Ureter (tissue), 1 donor: ENCODE data around the gene PARM1. TPM values are rescaled to one million over a fixed set of nuclear protein-coding genes. Genes with fewer than 3 reads are reported as not detected.

Source experiments
- DNase-seq: peaks from one replicate; pipeline ENCODE4 v3.0.0-alpha.2; 2020; ENCODE audit warnings: low spot score
- total RNA-seq: library from RNA; stranded (reverse); gene quantifications from one replicate; pipeline ENCODE4 v1.2.4, GENCODE V29; 2023
- donor health status: DM: yes; HTN: yes; CAD: no.

PARM1 gene
- total RNA-seq, 1 donor from 2014 or later, result 134 TPM

GRCh38 chr4:74942251-74942917 is 9.5 kb downstream of the PARM1 start:
- no peak for DNase-seq

DNA sequence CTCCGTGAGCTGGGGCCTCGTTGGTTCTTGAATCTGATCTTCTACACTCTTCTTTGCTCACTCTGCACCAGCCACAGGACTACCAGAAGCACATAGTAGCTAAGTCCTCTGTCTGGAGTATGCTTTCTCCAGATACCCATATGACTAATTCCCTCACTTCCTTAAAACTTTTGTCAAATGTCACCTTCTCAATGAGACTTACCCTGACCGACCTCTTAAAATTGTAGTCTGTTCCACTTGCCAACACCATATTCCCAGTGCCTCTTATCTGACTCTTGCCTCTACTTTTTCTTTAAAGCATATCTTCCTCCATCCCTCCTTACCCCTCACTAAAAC is 10.0 kb downstream of the PARM1 start:
- no peak for DNase-seq

DNA sequence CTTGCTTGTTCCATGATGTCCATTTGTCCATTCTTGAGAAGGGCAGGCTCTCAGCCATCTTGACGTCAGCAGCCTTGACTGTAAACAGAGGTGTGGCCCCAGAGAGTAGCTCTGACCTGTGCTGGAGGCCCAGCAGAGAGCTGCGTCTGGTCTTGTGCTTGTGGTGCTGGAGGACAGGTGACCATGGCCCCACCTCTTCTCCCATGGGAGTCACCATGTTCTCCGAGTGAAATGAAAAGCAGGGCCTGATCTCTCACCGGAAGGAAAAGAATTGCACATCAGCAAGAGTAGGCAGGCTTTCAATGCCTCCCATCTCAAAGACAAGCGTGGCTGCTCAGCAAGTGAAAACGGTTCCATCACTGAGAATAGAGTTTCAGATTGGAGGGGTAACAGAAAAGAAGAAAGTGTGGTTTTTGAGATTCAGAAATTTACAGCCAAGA is 11.5 kb downstream of the PARM1 start:
- DNase-seq, result no peak

- no peak for DNase-seq
Observed at GRCh38 chr4:74946196-74946595, 13.3 kb downstream of the PARM1 start.

DNA sequence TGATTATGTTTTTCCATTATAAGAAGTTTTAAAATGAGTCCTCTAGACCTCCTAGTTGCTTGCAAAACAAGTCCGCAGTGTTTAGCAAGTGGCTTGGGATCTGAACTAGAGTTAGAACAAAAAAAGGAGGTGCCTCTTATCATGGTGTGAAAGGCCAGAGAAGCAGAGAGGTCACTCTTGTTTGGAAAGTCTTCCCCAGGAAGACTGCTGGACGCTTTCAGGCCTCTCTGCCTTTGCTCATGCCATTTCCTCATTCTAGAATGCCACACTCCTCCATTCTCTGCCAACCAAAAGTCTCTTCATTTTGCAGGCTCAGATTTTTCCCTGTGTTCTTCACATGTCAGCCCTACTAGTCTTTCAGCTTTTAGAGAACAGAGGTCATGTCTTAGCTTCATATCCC is 14.9 kb downstream of the PARM1 start:
- no peak for DNase-seq

DNA sequence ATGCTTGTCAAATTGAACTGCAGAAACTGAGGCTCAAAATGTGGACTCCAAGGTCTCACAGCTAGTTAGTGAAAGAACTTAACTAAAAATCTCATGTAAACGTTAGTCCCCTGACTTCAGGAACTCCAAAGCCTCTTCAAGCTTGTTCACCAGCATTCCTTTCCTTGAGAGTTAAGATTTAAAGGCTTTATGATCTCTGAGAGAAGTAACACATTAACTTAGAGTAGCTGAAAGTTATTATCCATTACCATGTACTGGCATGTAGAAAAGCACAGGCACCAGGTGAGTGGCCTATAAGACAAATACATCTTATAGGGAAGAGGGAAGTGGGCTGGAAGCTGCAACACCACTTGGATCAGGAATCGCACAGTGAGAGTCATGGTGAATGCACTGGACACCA is 15.3 kb downstream of the PARM1 start:
- DNase-seq, result no peak

DNA sequence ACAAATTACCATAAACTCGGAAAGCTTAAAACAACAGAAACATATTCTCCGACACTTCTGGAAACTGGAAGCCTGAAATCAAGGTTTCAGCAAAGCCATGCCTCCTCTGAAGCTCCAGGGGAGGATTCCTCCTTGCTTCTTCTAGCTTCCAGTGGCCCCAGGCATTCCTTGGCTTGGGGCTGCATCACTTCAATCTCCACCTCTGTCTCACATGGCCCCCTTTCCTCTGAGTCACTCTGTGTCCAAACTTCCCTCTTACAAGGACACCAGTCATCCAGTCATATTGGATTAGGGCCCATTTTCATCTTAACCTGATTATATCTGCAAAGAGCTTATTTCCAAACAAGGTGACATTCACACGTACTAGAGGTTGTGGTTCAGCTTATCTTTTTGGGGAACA is 17.3 kb downstream of the PARM1 start:
- no peak for DNase-seq

DNA sequence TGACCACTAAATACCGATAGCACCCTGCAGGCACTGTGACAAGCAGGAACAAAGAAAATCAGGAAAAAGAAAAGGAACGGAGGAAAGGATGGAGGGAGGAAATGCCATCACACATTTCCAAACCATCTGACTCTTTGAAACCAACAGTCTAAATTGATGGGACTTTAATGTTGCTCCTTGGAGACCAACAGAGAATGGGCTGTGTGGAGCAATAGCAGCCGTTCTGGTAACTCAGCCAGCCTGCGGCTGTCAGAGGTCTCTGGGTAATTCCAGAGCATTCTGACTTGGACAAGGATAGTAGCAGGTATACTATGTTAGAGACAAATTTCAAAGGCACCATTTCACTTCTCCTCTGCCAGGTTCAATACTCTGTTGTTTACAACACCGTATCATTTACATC is 18.0 kb downstream of the PARM1 start:
- no peak for DNase-seq

DNA sequence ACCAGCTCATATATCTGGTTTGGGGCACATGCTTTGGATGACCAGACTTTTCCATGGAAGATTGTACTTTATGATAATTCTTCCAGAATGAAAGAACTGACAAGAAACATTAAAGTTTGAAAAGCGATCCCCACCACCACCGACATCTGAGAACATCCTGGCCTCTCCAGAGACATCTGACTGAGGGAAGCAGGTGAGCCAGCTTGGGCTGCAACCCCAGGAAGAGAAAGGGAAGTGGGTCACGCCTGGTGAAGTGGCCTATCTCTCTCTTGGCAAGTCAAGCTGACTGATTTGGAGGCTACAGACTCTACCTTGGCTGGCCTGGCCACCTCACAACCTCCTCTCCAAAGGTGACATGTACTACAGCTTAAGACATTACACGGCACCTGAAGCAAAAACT is 20.7 kb downstream of the PARM1 start:
- no peak for DNase-seq

GRCh38 chr4:74958881-74959280 is 26.0 kb downstream of the PARM1 start:
- no peak for DNase-seq

DNA sequence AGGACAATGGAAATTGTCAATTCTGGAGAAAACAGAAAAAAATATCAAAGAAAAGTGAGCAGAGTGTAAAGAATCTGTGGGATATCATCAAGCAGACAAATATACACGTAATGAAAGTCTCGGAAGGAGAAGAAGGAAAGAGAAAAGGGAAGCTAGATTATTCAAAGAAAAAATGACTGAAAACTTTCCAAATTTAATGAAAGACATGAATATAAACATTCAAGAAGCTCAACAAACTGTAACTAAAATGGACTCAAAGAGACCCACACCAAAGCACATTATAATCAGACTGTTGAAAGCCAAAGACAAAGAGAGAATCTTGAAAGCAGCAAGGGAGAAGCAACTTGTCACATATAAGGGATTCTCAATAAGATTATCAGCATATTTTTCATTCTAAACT is 28.3 kb downstream of the PARM1 start:
- DNase-seq, result no peak

- DNase-seq, result no peak
Observed at GRCh38 chr4:74962584-74962983, 29.7 kb downstream of the PARM1 start.

DNA sequence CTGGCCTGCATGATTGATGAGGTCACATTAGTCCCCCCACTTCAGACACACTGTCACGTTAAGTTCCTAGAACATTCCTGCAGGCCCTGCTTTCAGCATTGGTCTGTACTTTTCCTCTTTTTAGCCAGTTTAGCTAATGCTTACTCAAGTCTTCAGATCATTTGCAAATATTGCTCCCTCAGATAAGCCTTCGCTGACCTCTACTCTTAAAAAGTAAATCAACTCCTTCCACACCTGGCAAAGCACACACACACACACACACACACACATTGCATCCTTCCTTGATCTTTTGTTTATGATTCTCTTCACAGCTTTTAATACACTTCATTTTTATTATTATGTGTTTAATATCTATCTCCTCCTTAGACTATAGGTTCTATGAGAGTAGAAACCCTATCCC is 31.4 kb downstream of the PARM1 start:
- DNase-seq, result no peak

DNA sequence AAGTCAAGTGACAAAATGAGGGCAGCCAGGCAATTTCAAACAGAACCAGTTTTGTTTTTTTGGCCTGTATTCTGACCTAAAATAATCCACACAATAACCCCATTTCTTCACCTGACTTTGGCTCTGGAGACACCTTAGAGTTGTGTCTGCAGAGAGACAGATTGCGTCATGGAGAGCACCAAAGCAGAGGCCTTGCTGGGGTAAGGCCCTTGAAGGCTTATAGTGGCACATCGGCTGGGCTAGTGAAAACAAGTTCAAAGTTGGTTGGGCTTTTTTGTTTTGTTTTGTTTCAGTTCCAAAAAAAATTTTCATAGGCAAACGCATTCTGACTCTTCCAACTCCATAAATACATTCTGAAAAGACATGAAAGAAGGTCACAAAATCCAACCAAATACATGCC is 34.4 kb downstream of the PARM1 start:
- DNase-seq, result no peak

DNA sequence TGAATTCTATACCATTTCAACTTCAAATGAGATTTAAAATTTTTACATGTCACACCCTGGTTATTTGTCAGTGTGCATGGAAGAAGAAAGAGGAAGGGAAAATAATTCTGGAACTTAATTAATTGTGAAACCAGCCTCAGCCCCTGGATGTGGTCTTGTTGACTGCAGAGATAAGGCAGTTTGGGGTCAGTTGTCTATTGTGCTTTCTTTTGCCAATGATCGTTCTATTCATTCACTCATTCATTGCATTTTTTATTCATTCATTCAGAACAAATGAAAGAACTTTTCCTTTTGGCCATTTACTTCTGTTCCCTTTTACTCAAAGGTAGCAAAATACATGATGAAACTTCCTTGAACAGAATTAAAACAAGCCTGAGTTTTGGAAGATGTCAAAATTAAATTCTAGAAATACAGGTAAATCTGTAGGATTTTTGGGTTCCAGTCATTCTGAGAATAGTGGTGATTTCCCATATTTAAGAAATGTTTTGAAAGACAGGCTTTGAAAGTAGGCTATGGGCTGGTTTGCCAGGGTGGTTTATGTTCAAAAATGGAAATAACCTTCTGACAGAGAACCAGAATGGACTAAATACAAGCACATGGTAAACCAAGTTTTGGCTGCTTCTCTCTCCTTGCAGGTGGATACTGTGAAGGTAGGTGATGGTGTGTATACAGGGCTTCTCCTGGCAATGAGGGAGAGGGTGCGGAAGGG is 35.7 kb downstream of the PARM1 start:
- DNase-seq, result no peak

GRCh38 chr4:74969507-74970474 is 36.9 kb downstream of the PARM1 start:
- DNase-seq, result no peak

DNA sequence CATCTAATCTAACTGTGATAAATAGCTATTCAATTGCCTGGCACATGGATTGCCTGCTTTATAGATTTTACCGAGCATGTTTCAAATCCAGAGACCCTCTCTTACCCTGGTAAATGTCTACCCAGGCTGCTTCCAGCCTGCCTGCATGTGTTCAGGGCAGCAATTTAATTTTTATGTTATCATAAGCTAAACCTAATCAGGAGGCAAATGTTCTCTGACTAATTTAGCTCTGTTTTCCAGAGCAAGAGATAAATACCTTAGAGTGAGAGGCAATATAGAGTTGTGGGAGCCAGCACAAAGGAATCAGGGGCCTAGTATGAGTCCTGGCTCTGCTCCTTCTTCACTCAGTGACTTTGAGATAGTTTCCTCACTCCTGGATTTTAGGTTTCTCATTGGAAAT is 37.7 kb downstream of the PARM1 start:
- no peak for DNase-seq

- DNase-seq, result no peak
Observed at GRCh38 chr4:74971862-74972261, 38.9 kb downstream of the PARM1 start.

DNA sequence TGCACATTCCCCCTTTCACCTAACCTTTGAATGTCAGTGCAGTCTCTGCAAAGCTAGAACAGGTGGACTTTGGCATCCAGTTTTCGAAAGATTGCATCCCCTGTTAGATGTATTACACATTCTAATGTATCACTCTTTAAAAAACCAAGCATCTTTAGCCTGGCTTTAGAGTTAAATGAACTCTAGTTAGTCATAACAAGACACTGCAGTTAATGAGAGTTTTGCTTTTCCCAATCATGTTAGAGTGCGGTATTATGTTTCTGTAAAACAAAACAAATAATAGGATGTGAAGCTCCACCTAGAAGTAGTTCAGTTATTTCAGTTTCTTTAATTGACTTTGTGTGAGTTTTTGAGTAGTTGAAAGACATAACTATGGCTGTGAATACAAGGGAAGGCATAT is 42.2 kb downstream of the PARM1 start:
- DNase-seq, result no peak

DNA sequence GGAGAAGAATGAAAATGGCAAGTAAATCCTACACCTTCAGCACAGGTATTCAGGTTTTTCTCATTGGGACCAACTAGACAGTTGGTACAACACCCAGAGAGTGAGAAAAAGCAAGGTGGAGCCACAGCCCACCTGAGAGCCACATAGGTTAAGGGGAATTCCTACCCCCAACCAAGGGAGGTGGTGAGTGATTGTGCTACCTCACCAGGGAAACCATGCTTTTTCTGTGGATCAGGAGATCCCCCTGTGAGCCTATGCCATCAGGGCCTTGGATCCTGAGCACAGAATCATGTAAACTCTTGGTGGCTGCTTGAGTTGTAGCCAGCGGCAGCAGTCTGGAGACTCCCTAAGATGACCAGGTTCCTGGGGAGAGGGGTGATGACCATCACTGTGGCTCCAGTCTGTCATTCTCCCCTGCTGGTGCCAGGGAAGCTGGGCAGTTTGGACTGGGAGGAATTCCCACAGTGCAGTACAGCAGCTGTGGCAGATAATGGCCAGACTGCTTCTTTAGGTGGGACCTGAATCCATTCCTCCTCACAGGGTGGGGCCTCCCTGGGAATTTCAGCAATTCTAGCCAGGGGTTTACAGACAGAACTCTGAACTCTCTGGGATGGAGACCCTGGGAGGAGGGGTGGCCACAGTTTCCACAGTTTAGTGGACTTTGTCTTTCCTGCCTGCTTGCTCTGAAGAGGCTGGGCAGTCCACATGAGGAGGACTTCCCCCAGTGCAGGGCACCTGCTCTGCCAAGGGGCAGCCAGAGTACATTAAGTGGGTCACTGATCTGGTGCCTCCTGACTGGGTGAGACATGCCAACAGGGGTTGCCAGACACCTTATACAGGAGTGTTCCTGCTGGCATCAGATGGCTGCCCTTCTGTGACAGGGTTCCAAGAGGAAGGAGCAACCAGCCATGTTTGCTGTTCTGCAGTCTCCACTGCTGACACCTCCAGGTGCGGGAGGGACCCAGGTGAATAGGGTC is 43.2 kb downstream of the PARM1 start:
- no peak for DNase-seq

DNA sequence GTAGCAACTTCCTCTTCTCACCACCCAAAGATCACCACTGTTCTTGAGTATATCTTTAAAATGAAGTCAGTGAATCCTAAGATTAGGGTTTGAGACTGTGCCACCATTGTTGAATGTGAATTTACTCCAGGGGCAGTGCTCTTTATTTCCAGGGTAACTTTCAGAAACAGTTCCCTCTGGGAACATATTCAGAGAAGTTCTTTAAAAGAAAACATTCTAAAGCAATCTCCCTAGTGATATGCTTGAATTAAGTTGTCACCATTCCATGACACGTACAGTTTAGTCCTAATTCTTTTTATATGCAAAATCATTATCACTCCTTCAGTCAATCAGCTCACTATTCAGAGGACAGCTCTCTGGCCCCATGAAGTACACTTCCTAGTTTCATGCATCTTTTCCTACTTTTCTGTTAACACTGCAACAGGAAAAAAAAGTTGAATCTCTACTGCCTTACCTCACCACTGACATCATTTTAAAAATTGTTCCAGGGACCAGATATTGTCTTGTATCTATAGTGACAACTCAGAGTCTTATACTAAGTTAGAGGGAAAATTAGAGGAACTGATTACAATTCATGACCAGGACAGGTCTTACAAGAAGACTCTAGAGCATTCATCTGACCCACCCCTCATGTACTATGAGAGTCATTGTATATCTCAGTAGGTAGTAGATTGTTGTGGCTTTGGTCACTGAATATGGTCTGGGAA is 49.8 kb downstream of the PARM1 start:
- no peak for DNase-seq
